ENCODE measurements around the gene PLEKHA3.

Gene PLEKHA3

DNA sequence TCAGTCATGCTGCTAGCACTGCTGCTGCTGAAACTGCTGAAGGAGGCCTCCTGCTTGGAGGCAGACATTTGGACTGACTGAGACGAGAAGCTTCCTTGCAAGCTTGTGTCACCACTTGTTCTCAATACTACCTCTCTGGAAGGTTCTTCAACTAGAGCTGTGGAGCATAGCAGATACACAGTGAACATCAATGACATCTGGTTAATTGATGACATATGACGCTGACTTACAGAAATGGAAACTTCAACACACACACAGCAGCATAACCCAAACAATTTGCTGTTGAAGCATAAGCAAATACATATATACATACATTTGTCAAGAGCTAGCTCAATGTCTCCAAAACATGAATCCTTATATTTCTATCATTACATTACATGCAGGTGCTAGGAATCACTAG lies 47.3 kb downstream of the PLEKHA3 start:
- peak; percentile 21 for FAIRE-seq
- TF ChIP-seq POLR2AphosphoS5 (IDR thresholded peaks at IDR 0.05; ENCODE audit: low read depth, low read length) (no peak), TAF1 (IDR thresholded peaks at IDR 0.05; ENCODE audit: borderline replicate concordance, low read depth, low read length) (no peak), POLR2A (IDR thresholded peaks at IDR 0.05; ENCODE audit: low read depth, low read length) (no peak)

DNA sequence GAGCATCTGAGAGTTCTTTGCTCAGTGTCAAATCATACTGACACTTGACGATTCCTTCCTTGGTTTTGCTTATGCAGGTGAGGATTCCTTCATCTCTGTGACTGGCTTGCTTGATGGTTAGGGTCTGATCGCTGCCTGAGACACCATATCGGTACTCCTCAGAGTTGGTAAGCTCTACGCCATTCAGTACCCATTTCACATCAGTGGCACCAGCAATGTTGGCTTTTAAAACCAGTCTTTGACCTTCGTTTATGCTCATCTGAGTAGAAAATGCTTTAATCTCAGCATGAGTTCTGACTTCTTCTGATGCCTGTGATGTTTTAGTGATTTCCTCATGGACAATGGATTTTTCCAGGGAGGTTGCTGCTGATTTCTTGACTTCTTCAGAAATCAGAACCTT lies 48.4 kb downstream of the PLEKHA3 start:
- peak; percentile 5 for FAIRE-seq
- no peak for DNase-seq (ENCODE audit: insufficient read length)
- TF ChIP-seq TAF1 (IDR thresholded peaks at IDR 0.05; ENCODE audit: borderline replicate concordance, low read depth, low read length) (no peak), POLR2AphosphoS5 (IDR thresholded peaks at IDR 0.05; ENCODE audit: low read depth, low read length) (no peak), POLR2A (IDR thresholded peaks at IDR 0.05; ENCODE audit: low read depth, low read length) (no peak)

More for the DNA sequence above, 47.3 kb downstream of the PLEKHA3 start:
- DNase-seq (ENCODE audit: insufficient read length): no peak

DNA sequence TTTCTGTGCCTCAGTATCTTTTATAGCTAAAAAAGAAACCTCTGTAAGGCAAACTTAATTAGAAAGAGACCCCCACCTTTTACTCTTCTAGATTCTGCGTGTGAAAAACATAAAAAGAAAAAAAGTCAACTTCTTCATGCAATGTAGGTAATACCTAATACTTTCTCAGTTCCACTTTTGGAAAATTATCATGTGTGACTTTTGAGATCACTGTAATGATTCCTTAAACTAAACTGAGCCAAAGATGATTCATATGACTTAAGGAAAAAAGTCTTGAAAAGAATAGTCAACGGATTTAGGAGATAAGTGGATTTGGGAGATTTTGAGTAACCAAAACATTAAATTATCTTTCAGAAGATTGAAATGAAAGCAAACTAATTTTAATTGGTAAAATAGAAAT lies 48.9 kb downstream of the PLEKHA3 start:
- DNase-seq (ENCODE audit: insufficient read length): no peak
- no peak for FAIRE-seq
- TF ChIP-seq POLR2A (IDR thresholded peaks at IDR 0.05; ENCODE audit: low read depth, low read length): no peak
- TF ChIP-seq TAF1 (IDR thresholded peaks at IDR 0.05; ENCODE audit: borderline replicate concordance, low read depth, low read length): no peak
- TF ChIP-seq POLR2AphosphoS5 (IDR thresholded peaks at IDR 0.05; ENCODE audit: low read depth, low read length): no peak

DNA sequence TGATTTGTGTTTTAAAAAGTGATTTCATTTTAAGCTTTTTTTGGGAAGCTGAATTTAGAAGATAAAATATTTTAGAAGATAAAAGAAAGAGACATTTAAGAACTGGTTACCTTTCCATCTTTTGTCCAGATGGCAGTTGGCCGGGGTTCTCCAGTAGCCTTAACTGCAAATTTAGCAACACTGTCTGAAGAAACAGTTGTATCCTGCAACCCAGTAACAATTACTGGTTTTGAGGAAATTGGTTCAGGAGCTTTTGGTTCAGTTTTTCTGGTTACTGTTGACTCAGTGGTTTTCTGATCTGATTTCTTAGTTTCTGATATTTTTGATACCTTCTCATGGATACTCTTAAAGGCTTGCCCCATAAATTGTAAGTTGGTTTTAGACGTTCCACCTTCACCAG lies 49.9 kb downstream of the PLEKHA3 start:
- TF ChIP-seq POLR2AphosphoS5 (IDR thresholded peaks at IDR 0.05; ENCODE audit: low read depth, low read length) (no peak), TAF1 (IDR thresholded peaks at IDR 0.05; ENCODE audit: borderline replicate concordance, low read depth, low read length) (no peak), POLR2A (IDR thresholded peaks at IDR 0.05; ENCODE audit: low read depth, low read length) (no peak)
- DNase-seq (ENCODE audit: insufficient read length) (no peak), FAIRE-seq (peak; percentile 77)

DNA sequence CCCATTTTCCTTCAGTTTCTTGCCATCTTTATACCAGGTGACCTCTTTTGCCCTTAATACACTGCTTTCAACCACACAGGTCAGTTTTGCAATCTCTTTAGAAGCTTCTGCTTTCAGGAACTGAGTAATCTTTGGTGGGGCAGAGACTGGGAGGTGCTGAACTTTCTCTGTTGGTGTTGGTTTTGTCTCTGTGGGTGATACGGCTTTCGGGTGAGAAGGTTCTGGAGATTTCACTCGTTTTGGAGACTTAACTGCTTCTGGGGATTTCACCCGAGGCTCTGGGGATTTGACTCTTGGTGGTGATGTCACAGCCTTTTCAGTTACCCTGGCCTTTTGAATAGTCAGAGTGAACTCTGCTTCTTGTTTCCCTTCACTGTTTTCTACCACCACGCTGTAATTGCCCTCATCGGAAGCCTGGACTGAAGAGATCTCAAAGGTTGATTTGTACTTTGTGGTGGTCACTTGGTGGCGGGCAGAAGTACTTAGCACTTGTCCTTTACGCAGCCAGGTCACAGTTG lies 50.4 kb downstream of the PLEKHA3 start:
- peak; percentile 10 for DNase-seq (ENCODE audit: insufficient read length)
- TF ChIP-seq POLR2AphosphoS5 (IDR thresholded peaks at IDR 0.05; ENCODE audit: low read depth, low read length) (0 out of 2 replicates have a peak, but pooled peaks have one; percentile 41), TAF1 (IDR thresholded peaks at IDR 0.05; ENCODE audit: borderline replicate concordance, low read depth, low read length) (no peak), POLR2A (IDR thresholded peaks at IDR 0.05; ENCODE audit: low read depth, low read length) (no peak)
- FAIRE-seq: peak; percentile 90

DNA sequence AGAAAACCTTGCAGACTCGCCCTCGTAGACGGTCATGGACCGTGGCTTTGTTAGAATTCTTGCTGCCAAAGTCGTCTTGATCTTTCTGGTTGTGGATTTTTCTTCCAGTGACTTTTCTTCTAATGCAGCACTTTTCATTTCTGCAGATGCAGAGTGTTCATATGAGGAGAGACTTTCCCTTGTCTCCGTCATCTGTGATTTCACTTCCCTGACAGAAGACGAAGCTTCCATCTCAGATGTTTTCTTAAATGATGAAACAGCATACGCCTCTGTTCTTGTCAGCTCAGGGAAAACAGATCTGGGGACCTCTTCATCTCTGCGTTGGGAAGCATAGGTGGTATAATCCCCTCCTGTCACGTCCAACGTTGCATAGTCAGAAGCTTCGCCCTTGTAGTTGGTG lies 50.9 kb downstream of the PLEKHA3 start:
- DNase-seq (ENCODE audit: insufficient read length): no peak
- TF ChIP-seq TAF1 (IDR thresholded peaks at IDR 0.05; ENCODE audit: borderline replicate concordance, low read depth, low read length) (no peak), POLR2A (IDR thresholded peaks at IDR 0.05; ENCODE audit: low read depth, low read length) (no peak), POLR2AphosphoS5 (IDR thresholded peaks at IDR 0.05; ENCODE audit: low read depth, low read length) (no peak)
- FAIRE-seq: no peak

DNA sequence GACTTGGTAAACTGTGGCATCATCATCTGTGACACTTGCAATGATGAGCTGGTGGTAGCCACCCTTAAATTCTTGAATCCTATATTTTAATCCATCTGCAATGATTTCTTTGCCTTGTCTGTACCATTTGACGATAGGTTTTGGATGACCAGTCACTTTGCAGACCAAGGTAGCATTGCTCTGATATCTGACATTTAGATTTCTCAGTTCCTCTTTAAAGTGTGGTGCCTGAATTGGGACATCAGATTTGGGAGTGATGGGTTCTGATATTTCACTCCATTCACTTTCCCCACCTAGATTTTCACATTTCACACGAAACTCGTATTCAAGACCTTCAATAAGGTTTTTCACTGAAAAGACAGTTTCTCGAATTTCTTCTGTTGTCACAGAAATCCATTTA lies 55.8 kb downstream of the PLEKHA3 start:
- TF ChIP-seq TAF1 (IDR thresholded peaks at IDR 0.05; ENCODE audit: borderline replicate concordance, low read depth, low read length) (no peak), POLR2A (IDR thresholded peaks at IDR 0.05; ENCODE audit: low read depth, low read length) (no peak), POLR2AphosphoS5 (IDR thresholded peaks at IDR 0.05; ENCODE audit: low read depth, low read length) (no peak)
- FAIRE-seq: no peak
- no peak for DNase-seq (ENCODE audit: insufficient read length)

DNA sequence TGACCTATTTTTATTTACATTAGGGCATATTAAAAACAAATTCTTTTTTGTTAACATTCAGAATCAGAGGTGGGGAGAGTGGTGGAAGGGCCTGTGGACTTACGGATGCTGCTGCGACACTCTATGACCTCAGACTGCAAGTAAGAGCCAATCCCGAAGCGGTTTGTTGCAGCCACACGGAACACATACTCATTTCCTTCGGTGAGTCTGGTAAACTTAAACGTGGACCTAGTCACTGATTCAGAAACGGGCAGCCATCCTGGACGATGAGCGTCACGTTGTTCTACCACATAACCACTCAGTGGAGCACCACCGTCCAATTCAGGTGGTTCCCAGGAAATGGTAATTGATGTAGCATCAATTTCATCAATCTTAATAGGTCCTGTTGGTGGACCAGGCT lies 61.9 kb downstream of the PLEKHA3 start:
- DNase-seq (ENCODE audit: insufficient read length): no peak
- no peak for TF ChIP-seq POLR2AphosphoS5 (IDR thresholded peaks at IDR 0.05; ENCODE audit: low read depth, low read length)
- no peak for TF ChIP-seq TAF1 (IDR thresholded peaks at IDR 0.05; ENCODE audit: borderline replicate concordance, low read depth, low read length)
- TF ChIP-seq POLR2A (IDR thresholded peaks at IDR 0.05; ENCODE audit: low read depth, low read length): no peak
- no peak for FAIRE-seq

DNA sequence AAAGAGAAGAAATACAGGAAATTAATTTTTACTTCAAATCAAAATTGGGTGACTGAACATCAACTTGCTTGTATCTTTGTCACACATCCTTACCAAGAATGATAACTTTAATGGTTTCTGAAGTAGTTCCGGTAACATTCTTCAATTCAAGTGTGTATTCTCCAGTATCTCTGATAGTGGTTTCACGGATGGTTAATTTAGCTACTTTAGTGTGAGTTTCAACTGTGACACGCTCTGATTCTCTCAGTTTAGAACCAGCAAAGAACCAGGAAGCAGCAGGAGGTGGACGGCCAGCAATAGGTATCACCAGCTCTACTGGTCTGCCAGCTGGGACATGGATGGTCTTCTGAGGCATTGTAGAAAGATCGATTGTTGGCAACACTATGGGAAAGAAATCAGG lies 62.3 kb downstream of the PLEKHA3 start:
- FAIRE-seq (no peak), DNase-seq (ENCODE audit: insufficient read length) (no peak)
- TF ChIP-seq TAF1 (IDR thresholded peaks at IDR 0.05; ENCODE audit: borderline replicate concordance, low read depth, low read length) (no peak), POLR2A (IDR thresholded peaks at IDR 0.05; ENCODE audit: low read depth, low read length) (no peak), POLR2AphosphoS5 (IDR thresholded peaks at IDR 0.05; ENCODE audit: low read depth, low read length) (no peak)

DNA sequence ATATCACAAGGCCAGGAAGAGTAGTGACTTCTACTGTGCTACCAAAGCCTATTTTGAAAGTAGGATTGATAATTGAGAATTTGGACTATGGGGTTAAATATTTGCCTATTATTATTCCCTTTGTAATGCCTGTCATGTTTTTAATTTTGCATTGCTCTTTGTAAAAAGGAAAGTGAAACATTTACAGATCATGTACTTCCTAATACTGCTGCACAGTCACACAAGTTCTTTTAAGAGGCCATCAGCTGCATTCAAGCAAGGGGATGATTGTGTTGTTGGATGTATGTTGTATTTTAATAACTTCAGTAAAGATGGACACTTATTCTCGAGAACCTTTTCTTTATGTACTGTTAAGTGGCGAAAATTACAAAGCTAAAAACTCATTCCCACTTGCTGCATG lies 70.1 kb downstream of the PLEKHA3 start:
- no peak for DNase-seq (ENCODE audit: insufficient read length)
- TF ChIP-seq POLR2A (IDR thresholded peaks at IDR 0.05; ENCODE audit: low read depth, low read length) (no peak), TAF1 (IDR thresholded peaks at IDR 0.05; ENCODE audit: borderline replicate concordance, low read depth, low read length) (no peak), POLR2AphosphoS5 (IDR thresholded peaks at IDR 0.05; ENCODE audit: low read depth, low read length) (no peak)
- no peak for FAIRE-seq

DNA sequence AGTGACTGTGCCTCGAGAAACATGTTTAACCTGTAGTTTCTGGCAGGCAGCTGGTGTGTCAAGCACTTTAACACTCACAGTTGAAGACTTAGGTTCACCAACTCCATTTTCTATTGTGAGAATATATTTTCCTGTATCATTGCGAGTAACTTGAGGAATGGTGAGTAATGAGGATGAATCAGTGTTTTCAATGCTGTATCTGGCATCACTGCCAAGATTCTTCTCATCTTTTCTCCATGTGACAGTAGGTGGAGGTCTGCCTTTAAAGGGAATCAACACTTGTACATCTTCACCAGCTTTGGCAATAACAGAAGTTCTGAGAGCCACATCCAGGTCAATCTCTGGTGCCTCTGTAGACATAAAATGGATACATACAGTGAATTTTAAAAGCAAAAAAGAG lies 72.8 kb downstream of the PLEKHA3 start:
- no peak for DNase-seq (ENCODE audit: insufficient read length)
- no peak for FAIRE-seq
- TF ChIP-seq POLR2A (IDR thresholded peaks at IDR 0.05; ENCODE audit: low read depth, low read length): no peak
- TF ChIP-seq POLR2AphosphoS5 (IDR thresholded peaks at IDR 0.05; ENCODE audit: low read depth, low read length): no peak
- no peak for TF ChIP-seq TAF1 (IDR thresholded peaks at IDR 0.05; ENCODE audit: borderline replicate concordance, low read depth, low read length)
